NCI-H69 (cell line): ENCODE results near the gene AUTS2.
A peak's percentile ranks its signal among the peaks of the same experiment; 100 is the strongest.

Experiments
- DNase-seq: peaks from one replicate; lab custom pipeline; 2025; lab: John Stamatoyannopoulos, UW

AUTS2 gene

GRCh38 chr7:70132852-70133690 lies 534.8 kb downstream of the AUTS2 start:
- DNase-seq: peak; percentile 79

DNA sequence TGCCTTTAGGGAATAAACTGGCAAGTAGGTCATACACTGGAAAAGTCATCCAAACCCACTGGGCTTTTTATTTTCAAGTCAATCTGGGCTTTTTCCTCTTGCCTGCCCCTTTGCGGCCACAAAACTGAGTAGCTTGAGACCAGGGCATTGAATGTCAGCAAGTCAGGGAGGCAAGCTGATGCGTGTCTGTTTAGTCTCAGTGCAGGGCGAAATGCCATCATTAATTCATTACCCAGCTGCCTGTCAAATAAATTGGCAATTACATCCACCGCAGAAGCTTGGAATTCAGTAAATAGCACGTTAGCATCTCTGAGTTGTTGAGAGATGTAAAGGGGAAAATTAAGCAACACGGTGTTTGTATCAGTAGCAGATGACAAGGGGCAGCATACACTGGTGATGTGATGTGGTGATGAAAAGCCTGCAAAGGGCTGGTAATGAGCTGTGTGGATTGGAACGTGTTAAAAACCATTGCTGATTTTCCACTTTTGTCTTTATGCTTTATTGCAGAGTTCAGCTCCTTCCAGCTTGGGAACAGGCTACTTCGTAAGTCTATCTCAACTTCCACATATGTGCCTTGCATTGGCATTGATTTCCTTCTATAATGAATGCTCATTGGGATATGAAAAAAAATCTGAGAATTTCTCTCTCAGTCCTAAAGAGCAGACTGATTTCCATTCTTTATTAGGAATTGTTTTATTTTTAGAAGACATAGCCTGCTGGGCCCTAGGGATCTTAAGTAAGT lies 535.9 kb downstream of the AUTS2 start:
- peak; percentile 75 for DNase-seq

DNA sequence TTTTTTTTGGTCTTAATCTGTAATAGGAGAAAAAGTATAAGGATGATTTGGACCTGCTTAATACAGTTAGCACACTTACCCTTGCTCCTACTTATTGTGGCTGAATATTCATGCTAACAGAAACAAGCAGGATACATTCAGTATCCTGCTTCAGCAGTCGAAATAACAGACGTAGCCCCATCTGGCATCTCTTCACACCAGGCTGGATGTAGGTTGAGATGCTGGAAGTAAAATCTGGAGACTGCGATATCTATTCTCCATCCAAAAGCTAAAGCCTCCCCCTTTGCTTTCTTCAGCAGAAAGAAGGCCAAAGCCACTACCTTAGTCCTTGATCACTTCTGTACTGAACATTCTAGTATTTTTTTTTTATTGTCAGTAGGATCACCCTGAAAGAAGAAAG lies 537.4 kb downstream of the AUTS2 start:
- DNase-seq: peak; percentile 23

- DNase-seq: no peak
These were observed 538.9 kb downstream of the AUTS2 start for GRCh38 chr7:70137126-70137525.

- DNase-seq: no peak
These were observed 544.1 kb downstream of the AUTS2 start for GRCh38 chr7:70142247-70142932.

GRCh38 chr7:70143075-70144044 lies 545.1 kb downstream of the AUTS2 start:
- peak; percentile 95 for DNase-seq

- no peak for DNase-seq
These were observed 550.7 kb downstream of the AUTS2 start for GRCh38 chr7:70148997-70149396.

DNA sequence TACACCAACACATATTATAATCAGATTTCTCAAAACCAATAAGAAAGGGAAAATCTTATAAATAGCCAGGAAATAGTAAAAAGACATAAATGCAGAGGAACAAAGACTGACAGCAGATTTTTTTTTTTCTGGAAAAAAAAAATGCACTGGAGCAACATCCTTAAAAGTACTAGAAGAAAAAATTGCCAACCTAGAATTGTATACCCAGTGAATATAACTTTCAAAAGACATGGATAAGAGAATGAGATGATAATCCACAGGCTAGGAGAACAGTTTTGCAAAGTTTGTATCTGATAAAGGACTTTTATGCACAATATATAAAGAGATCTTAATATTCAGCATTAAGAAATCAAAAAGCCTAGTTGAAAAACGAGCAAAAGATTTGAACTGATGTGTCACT lies 554.0 kb downstream of the AUTS2 start:
- no peak for DNase-seq

- peak; percentile 40 for DNase-seq
These were observed 555.7 kb downstream of the AUTS2 start for GRCh38 chr7:70153933-70154332.

GRCh38 chr7:70154521-70155180 lies 556.4 kb downstream of the AUTS2 start:
- DNase-seq: peak; percentile 96

GRCh38 chr7:70156057-70156456 lies 557.8 kb downstream of the AUTS2 start:
- DNase-seq: peak; percentile 19

DNA sequence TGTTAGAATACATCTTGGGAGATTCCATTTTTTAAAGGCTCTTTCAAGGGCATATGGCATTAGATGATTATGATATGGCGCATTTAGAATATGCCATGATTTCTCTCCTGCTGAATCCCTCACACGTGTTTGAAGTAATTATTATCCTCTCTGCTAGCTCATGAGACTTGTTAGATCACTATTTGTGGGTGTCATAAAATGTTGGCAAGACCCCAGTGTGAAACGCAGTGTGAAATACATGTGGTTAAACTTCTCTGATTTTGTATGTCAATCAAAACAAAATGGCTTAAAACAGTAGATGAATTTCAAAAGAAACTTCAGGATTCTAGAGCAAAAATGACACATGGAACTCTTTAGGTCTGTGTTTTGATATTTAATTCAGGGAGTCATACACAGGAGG lies 560.8 kb downstream of the AUTS2 start:
- no peak for DNase-seq

DNA sequence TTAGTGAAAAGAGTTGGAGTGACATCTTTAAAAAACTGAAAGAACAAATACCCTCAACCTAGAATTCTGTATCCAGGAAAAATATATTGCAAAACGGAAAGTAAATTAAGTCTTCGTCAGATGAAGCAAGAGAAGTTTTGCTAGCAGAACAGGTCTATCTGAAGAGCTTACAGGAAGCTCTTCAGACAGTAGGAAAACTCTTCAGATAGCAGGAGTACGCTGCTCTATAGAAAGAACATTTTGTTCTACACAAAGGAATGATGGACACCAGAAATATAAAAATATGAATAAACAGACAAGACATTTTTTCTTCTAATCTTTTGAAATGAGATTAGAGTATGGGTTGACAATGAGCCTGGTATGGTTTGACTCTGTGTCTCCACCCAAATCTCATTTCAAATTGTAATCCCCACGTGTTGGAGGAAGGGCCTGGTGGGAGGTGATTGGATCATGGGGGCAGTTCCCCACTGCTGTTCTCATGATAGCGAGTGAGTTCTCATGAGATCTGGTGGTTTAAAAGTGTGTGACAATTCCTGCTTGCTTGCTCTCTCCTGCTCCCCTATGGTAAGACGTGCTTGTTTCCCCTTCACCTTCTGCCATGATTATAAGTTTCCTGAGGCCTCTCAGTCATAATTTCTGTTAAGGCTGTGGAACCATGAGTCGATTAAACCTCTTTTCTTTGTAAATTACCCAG lies 567.3 kb downstream of the AUTS2 start:
- DNase-seq: no peak

DNA sequence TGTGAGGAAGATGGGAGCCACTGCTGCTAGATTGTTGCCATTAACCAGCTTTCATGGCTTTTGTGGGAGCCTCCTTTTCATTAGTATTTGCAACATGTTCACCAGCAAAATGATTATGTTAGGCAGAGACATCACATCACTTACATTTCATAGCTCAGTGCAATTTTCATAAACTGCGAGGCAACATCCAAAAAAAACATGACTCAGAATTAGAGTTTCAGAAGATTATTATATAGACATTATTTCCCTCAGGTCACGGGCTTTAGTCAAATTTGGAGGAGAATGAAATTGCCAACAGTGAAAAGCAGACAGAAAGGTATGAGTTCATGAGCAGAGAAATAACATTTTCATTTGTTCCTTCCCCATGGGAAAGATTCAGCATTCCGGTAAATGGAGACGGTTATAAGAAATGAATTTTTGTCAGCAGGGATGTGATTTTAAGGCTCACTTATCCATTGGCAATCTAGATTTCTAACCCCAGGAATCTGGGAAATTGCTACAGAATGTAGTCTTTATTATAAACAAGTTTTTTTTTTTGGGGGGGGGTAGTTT lies 573.2 kb downstream of the AUTS2 start:
- no peak for DNase-seq

DNA sequence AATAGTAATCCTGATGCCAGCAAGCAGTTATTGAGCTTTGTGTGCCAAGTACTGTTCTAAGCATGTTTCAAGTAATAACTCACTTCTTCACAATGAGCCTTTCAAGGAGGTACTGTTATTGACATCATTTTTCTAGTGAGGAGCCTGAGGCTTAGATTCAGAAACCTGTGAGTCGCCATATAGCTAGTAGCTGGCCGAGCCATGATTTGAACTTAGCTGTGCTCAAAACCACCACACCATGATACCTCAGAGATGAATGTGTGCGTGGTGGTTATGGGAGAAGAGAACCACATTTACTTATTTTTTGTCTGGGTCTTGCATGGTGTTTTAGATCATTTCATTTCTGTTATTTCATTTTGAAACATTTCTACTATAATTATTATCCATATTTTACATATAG lies 578.9 kb downstream of the AUTS2 start:
- no peak for DNase-seq

- no peak for DNase-seq
These were observed 579.9 kb downstream of the AUTS2 start for GRCh38 chr7:70178211-70178610.

GRCh38 chr7:70178787-70179186 lies 580.5 kb downstream of the AUTS2 start:
- peak; percentile 88 for DNase-seq

DNA sequence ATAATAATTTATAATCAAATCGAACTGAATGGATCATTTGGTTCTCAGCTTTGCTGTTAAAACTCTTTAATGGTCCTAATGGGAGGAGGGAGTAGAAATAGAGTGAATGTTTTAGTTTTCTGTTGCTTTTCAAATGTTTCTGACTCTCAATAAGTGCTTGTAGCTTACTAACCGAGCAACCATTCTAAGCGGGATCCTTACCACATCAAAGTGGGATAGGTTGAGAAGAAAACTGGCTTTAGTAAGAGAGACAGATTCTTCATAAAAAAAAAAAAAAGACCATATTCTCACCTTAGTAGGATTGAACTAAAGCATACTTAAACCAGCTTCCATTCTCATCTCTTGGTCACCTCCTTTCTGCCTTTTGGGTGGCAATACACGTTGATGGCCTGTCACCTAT lies 584.2 kb downstream of the AUTS2 start:
- no peak for DNase-seq

DNA sequence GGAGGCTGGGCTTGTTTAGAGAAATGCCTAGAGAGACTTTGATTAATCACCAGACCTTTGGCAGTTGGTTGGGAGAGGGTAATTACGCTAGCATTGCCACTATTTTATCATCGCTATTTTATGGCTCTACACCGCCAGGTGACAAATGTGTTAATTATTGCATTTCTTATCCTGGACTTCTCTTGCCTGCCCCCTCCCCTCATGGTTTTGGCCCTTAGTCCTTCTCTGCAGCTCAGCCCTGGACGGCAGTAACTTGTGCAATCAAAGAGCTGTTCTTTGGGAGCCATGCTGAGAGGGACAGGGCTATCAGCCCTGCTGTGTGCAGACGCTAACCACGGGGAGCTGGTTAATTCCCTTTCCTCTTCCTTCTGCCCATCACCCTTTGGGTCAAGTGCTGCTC lies 585.0 kb downstream of the AUTS2 start:
- peak; percentile 98 for DNase-seq
